Smooth muscle cell of the brain vasculature (primary cell): ENCODE results near the gene PADI2.
A peak's percentile ranks its signal among the peaks of the same experiment; 100 is the strongest.

Source experiments
- DNase-seq: peaks from one replicate; pipeline ENCODE4 v3.0.0-alpha.2; 2012; ENCODE audit warnings: low read depth, low spot score

Gene PADI2

GRCh38 chr1:17112496-17113236 lies 6.6 kb downstream of the PADI2 start:
- no peak for DNase-seq

GRCh38 chr1:17112076-17112475 lies 7.2 kb downstream of the PADI2 start:
- DNase-seq, result no peak

DNA sequence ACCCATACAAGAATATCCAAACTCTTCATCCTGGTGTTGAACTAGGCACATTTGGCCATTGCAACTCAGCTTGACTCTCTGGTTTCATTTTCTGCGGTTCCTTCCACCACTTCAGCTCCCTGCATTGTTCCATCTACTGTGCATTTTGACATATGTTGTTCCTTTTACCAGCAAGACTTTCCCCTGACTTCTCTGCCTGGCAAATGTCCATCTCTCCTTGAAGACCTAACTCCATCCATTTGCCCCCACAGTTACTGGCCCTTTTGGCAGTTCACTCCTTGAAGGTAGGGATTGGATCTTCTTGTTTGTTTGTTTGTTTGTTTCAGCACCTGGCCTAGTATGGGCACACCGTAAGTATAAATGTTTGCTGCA lies 8.7 kb downstream of the PADI2 start:
- DNase-seq, result no peak

- DNase-seq, result no peak
Observed at GRCh38 chr1:17109892-17110554, 9.2 kb downstream of the PADI2 start.

GRCh38 chr1:17108786-17109185 lies 10.5 kb downstream of the PADI2 start:
- DNase-seq, result no peak

- DNase-seq, result no peak
Observed at GRCh38 chr1:17108360-17108759, 10.9 kb downstream of the PADI2 start.

- no peak for DNase-seq
Observed at GRCh38 chr1:17104782-17105181, 14.5 kb downstream of the PADI2 start.

- DNase-seq, result no peak
Observed at GRCh38 chr1:17102232-17102631, 17.0 kb downstream of the PADI2 start.

- no peak for DNase-seq
Observed at GRCh38 chr1:17101261-17101660, 18.0 kb downstream of the PADI2 start.

DNA sequence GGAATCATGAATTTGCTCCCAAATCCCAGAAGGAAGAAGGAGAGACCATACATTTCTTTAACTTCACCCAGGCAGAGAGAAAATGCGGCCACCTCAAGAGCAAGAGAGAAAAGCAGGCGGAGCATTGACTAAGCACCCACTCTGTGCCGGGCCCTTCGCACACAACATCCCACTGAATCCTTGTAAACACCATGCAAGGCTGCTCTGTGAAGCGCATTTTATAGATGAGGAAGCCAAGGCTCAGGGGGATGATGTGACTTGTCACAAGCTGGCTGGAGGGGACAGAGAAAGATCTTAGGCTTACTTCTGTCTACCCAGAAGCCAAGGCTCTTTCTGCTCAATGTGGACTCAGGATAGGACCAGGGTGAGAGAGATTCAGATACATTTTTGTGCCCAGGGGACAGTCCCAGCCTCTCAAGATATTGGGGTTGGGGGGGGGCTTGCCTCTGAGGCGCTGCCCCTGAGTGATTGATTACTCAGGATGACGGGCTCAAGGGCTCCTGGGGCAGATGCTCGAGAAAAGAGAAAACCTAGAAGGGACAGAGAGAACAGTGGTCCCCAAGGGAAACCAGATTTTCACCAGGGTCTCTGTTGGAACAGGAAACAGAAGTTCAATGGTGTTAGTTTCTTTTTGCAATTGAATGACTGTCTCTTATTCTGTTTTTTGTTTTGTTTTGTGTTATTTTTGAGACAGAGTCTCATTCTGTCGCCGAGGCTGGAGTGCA lies 19.5 kb downstream of the PADI2 start:
- DNase-seq, result no peak

DNA sequence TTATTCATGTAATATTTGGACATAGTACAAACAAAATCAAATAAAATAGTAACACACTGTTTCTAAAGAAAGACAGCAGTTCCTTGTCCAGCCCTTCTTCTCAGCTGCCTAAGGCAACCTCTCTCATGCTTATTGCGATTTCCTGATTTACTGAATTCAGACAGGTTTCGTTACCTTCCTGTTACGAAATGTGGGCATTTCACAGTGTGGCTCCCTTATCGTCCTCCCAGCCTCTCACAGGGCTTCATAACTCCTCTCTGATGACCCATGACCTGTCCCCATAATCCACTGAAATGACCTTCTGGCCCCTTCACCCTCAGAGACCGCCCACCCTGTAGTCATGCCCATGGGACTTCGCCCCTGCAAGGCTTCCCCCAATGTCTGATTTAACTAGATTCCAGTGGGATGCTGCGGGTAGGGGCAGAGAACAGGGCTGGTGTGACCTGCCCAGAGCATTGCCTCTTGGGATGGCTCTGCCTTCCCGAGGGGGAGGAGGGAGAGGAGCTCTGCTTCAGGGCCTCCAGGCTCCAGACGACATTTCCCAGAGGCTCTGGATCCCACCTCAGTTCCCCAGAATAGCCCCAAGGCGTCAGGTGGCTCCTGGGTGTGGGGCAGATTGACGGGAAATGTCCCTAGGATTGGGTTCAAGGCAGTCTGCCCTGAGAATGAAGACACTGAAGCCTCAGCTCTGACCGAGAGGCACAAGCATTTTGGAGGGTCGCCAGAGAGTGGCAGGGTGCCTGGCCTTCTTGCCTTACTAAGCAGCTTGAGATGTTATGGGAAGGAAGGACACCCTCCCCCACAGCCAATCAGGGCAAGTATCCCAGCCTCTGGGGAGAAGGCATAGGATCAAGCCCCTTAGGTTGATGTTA lies 20.6 kb downstream of the PADI2 start:
- peak; percentile 20 for DNase-seq

DNA sequence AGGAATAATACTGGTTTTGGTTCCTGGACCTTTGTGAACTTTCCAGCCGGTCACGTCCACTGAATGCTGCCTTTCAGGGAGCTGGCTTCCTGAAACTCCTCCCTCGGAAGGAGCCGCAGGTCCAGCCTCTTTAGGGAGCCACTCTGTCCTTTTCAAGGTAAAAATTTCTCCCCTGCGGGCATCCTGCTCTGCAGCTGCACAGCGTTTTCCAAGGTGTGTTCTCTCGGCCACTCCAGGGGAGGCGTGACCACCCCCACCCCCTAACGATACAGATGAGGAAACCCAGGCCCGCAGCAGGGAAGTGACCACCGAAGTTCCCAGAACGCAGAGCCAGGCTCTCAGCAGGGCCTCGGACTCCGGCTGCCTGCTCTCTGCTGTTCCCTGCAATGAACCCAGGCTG lies 21.5 kb downstream of the PADI2 start:
- no peak for DNase-seq

DNA sequence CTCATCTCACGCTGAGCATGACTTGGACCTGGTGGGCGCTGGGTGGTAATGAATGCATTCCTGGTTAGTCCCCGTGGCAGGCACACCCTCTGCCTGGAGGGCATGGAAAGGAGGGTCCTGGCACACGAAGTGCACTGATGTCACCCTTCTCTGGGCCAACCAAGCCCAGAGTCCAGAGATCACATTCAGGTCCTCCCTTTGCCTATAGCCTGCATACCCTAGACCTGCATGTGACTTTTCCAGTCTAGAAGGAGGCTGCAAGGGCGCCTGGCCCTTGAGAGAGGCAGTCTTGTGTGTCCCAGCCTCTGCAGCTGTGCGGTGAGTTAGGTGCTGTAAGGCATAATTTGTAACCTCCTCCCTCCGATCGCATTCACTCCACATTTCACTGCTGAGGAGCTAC lies 22.1 kb downstream of the PADI2 start:
- no peak for DNase-seq

GRCh38 chr1:17096584-17096983 lies 22.7 kb downstream of the PADI2 start:
- no peak for DNase-seq

GRCh38 chr1:17095141-17095540 lies 24.1 kb downstream of the PADI2 start:
- no peak for DNase-seq

DNA sequence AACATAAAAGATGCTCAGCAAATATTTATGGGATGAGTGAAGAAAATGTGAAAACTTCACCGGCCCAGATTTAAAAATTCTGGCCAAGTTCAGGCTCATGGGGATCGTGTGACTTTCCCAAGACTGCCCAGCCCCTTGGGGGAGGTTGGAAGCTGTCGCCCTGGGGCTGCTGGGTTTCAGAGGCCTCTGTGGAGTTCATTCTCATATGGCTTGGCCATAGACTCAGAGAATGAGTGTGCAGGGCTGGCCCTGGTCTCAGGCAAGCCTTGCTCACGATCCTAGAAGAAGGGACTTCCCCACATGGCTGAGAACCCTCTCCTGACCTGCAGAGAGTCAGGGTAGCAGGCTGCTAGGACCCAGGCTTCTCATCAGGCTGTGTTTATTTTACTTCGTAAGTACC lies 24.6 kb downstream of the PADI2 start:
- DNase-seq, result no peak

DNA sequence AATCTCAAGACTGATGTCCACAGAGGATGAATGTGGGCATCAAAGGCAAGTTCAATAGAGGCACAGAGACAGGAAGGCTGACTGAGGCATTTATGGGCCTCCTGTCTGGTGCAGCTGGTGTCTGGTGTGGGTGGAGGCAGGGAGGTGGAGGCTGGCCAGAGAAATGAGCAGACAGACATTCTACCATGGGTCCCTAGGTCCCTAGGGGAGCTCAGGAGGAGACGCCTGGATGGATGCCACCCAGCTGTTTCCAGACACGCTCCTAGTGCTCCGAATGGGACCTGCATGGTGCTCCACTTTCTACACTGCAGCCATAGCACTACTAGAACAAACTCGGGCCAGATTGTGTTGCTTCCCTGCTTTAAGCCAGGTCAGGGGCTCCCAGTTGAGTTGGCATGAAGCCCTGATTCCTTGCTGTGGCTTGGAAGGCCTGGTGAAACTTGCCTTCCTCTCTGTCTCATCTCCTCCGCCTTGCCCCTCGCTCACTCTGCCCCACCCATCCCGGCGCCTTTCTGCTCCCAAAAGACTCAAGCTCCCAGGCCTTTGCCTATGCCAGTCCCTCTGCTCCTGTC lies 25.3 kb downstream of the PADI2 start:
- no peak for DNase-seq

- no peak for DNase-seq
Observed at GRCh38 chr1:17091252-17091651, 28.0 kb downstream of the PADI2 start.

DNA sequence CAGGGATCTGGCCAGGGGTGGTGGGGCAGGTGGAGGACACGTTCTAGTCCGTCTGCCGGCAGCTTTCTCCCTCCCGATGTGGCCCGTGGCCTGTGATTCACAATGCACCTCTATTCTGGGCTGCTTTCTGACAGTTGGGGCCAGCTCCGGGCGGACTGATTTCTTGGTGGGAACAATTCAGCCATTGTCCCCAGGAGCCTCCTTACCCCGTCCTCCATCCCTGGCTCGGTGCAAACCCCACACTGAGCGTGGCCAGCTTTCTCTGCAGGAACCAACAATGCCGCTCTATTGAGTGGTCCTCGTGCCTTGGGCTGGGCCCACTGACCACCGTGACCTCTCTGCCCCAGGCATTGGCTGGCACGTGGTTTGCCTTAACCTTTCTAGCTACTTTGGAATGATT lies 29.7 kb downstream of the PADI2 start:
- no peak for DNase-seq

GRCh38 chr1:17086751-17087150 lies 32.5 kb downstream of the PADI2 start:
- no peak for DNase-seq

- DNase-seq, result no peak
Observed at GRCh38 chr1:17084787-17085186, 34.5 kb downstream of the PADI2 start.

DNA sequence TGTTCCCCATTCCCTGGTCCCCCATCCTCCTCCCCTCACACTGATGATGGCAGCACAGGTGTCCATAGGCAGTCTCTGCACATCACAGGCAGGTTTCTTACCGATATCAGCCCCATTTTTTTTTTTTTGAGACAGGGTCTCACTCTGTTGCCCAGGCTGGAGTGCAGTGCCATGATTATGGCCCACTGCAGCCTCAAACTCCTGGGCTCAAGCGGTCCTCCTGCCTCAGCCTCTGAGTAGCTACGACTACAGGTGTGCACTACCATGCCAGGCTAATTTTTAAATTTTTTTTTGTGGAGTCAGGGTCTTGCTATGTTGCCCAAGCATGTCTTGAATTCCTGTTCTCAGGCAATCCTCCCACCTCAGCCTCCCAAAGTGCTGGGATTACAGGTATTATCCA lies 36.5 kb downstream of the PADI2 start:
- no peak for DNase-seq
